Ovary (tissue), 9 donors: ENCODE measurements around the gene NAT10. TPM values are rescaled to one million over a fixed set of nuclear protein-coding genes. Genes with fewer than 3 reads are reported as not detected.

Source experiments
- DNase-seq, 5 donors: peaks; one replicate each; pipeline ENCODE4 v3.0.0-alpha.2; 2019 to 2020
- H3K27ac ChIP-seq, 2 donors: fragments of 200-600 bp; one replicate each; pipeline versions ENCODE4 v1.5.1 to v1.8.0; 2019 to 2022
- H3K27me3 ChIP-seq: fragments of 200-600 bp; one replicate; pipeline ENCODE4 v1.8.0; 2022
- H3K36me3 ChIP-seq: fragments of 200-600 bp; sonication (generic); one replicate; pipeline ENCODE4 v1.5.1; 2019
- H3K4me1 ChIP-seq: one replicate; pipeline ENCODE4 v1.8.1; 2013; ENCODE audit warnings: mild to moderate bottlenecking, moderate library complexity; ENCODE audit not compliant: insufficient read depth
- H3K4me3 ChIP-seq: fragments of 200-600 bp; sonication (generic); one replicate; pipeline ENCODE4 v1.5.1; 2017
- H3K9me3 ChIP-seq, 2 donors: fragments of 200-600 bp in 1 of 2; sonication (generic) in 1 of 2; one replicate each; pipeline versions ENCODE4 v1.5.1 to v1.8.1; 2013 to 2019; ENCODE audit warnings: mild to moderate bottlenecking in 1 of 2, moderate library complexity in 1 of 2
- EP300 ChIP-seq: sonication (generic); formaldehyde crosslinking; IDR thresholded peaks from one replicate; pipeline ENCODE4 v1.6.1; 2017; ENCODE audit warnings: antibody characterized with exemption
- POLR2A ChIP-seq: fragments of 450-650 bp; IDR thresholded peaks from one replicate; pipeline ENCODE4 v1.6.1; 2017; ENCODE audit warnings: antibody characterized with exemption, mild to moderate bottlenecking, moderate library complexity
- WGBS, 3 donors: extraction: QIAGEN DNeasy Blood & Tissue Kit in 1 of 3; methylation state at CpG; one replicate each; pipeline versions ENCODE4 v1.1.5 to v1.1.7; 2013 to 2017; 5-methylcytosine and 5-hydroxymethylcytosine counted together
- intact Hi-C, 4 donors: fragments of 100-400 bp; cut with DNase I; formaldehyde crosslinking; loops; one replicate each; pipeline versions ENCODE4 v1.11.0 to v1.15.1; 2022 to 2023
- polyA plus RNA-seq, 2 donors: library from polyadenylated mRNA; stranded (reverse); fragments of 200-250 nt in 1 of 2; fragments of 350-450 nt in 1 of 2; fragmentation: Illumina TruSeq in 1 of 2; extraction: RNeasy Lipid Tissue Mini Kit (QIAGEN cat#74804) in 1 of 2; gene quantifications; one replicate each; pipeline ENCODE4 v1.2.3, GENCODE V29; 2013 to 2014
- total RNA-seq, 7 donors: library from RNA; depleted of rRNA in 2 of 7; stranded (reverse); fragments of >200 nt in 2 of 7; fragmentation: NEBNext Ultra II Directional in 3 of 7; extraction: Animal tissue kit (Norgen Biotek cat#: 25700) in 3 of 7; gene quantifications; one replicate each; pipeline versions ENCODE4 v1.1.0 to v1.2.4, GENCODE V29; 2016 to 2023
- TF ChIP-seq, protein P1 (sequence below), 3 donors: fragments of 450-650 bp in 2 of 3; fragments of 200-600 bp in 1 of 3; IDR thresholded peaks; one replicate each; pipeline versions ENCODE4 v1.5.1 to v1.8.0; 2016 to 2022; ENCODE audit warnings: antibody characterized with exemption in 3 of 3, mild to moderate bottlenecking in 1 of 3
- donor health status: DM: no; HTN: no; CAD: no; lungs with moderate emphysema.
- donor health status: DM: no; HTN: no; CAD: no.
- donor health status: Bipolar disorder and iron deficiency.
- donor health status: DM: yes; HTN: yes; CAD: no.
- donor health status: DM: no; HTN: no; CAD: no.
- donor health status: DM: yes; HTN: yes; CAD: no.

Gene NAT10
- total and polyA plus RNA-seq, 9 donors: 19.8 to 60.9 (median 49.1) TPM

DNA sequence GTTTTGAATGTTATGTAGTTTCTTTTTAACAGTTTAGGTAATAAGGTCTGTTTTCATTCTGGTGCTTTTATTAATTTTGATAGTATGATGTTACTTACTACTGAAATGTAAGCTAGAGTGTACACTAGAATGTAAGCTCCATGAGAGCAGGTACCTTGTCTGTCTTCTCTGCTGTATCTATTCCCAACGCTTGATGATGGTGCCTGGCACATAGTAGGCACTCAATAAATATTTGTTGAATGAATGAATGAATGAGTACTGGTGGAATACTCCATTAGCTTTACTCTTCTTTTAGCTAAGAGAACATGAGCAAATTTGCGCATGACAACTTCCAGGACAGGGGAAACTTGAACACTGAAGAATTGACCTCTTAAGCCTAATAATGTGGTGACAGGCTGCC is 6.6 kb upstream of the NAT10 start:
- no peaks in the 10 kb centered on the region for H3K36me3 ChIP-seq
- no peak overlapping the region for H3K27ac ChIP-seq

DNA sequence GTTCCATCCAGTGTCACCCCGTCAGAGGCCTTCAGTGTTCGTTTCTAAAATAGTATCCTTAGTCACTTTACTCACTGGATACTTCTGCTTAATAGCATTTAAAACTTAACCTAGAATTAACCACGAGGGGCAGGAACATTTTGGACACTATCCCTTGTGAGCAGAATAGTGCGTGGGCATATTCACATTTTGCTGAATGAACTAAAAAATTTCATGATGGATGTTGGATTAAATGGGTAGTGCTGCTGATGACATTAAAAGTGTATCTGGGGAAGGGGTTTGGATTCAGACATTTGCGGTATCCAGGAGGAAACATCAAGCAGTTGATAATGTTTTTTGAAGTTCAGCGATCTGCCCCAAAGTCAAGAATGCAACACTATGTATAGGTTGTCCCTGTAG is 750 bp upstream of the NAT10 start:
- Histone ChIP-seq H3K36me3 (no peaks in the 10 kb centered on the region), H3K9me3 (no peaks in the 10 kb centered on the region), H3K27me3 (no peaks in the 10 kb centered on the region), H3K27ac (peak overlapping the region; percentile 45 to 85), H3K4me3 (peak overlapping the region; percentile 78), H3K4me1 (peaks cover 4% of the 10 kb centered on the region)
- no peak for DNase-seq
- TF ChIP-seq, protein P1, sequence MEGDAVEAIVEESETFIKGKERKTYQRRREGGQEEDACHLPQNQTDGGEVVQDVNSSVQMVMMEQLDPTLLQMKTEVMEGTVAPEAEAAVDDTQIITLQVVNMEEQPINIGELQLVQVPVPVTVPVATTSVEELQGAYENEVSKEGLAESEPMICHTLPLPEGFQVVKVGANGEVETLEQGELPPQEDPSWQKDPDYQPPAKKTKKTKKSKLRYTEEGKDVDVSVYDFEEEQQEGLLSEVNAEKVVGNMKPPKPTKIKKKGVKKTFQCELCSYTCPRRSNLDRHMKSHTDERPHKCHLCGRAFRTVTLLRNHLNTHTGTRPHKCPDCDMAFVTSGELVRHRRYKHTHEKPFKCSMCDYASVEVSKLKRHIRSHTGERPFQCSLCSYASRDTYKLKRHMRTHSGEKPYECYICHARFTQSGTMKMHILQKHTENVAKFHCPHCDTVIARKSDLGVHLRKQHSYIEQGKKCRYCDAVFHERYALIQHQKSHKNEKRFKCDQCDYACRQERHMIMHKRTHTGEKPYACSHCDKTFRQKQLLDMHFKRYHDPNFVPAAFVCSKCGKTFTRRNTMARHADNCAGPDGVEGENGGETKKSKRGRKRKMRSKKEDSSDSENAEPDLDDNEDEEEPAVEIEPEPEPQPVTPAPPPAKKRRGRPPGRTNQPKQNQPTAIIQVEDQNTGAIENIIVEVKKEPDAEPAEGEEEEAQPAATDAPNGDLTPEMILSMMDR (IDR thresholded peaks at IDR 0.05): no peak
- TF ChIP-seq POLR2A (no peak), EP300 (no peak)
- intact Hi-C loops: loop anchor here (5.0 to 10.0 kb wide), 2 partner anchors 50 to 52 kb away; partner anchors contain the start of gene CAPRIN1 (in 4 of the 4)
- 7 to 15% (median 9%) methylated on average over 6 of the region's 6 CpGs for WGBS, 3 donors

More for the DNA sequence above, 6.6 kb upstream of the NAT10 start:
- no peaks in the 10 kb centered on the region for H3K9me3 ChIP-seq
- H3K4me3 ChIP-seq: no peak overlapping the region
- no peak for DNase-seq
- TF ChIP-seq EP300: no peak
- TF ChIP-seq, protein P1 (IDR thresholded peaks at IDR 0.05): no peak
- no peak for TF ChIP-seq POLR2A
- no peaks in the 10 kb centered on the region for H3K27me3 ChIP-seq
- intact Hi-C loops: no loop called here
- H3K4me1 ChIP-seq: no peaks in the 10 kb centered on the region
- WGBS, 3 donors: 91 to 97% (median 92%) methylated on average over 2 of the region's 2 CpGs

DNA sequence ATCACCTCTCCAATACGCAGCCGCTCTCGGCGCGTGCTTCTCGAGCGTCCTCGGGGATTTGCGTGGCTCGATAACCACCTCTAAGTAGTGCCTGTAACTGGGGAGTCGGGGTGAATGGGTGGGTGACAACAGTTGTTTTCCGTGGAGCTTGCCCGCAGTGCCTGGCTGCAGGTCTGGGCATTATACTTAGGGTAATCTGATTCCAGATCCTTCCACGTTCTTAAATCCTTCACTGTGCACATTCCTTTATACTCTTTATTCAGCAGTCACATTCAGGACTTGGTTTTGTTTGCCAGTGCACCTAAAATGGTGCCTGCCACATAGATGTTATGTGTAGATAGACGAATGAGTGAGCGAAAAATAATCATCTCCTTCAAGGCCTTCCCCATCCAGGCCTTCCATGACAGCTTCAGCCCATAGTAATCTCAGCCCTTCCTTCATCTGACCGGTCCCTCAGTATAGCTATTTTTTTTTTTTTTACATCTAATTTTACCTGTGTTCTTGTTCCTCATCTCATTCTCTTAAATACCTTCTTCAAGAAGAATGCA is 602 bp downstream of the NAT10 start:
- H3K27ac ChIP-seq: peak overlapping the region in 1 of 2 donors; percentile 85
- 1% methylated on average over 17 of the region's 17 CpGs for WGBS, 3 donors
- H3K4me3 ChIP-seq: peak overlapping the region; percentile 78
- TF ChIP-seq POLR2A (no peak), EP300 (no peak)
- TF ChIP-seq, protein P1 (IDR thresholded peaks at IDR 0.05): no peak
- H3K4me1 ChIP-seq: peaks cover 4% of the 10 kb centered on the region
- H3K9me3 ChIP-seq: no peaks in the 10 kb centered on the region
- no peaks in the 10 kb centered on the region for H3K36me3 ChIP-seq
- no peaks in the 10 kb centered on the region for H3K27me3 ChIP-seq
- no peak for DNase-seq
- intact Hi-C loops: loop anchor here (5.0 to 10.0 kb wide), 2 partner anchors 51 to 54 kb away; partner anchors contain the start of gene CAPRIN1 (in 4 of the 4)

DNA sequence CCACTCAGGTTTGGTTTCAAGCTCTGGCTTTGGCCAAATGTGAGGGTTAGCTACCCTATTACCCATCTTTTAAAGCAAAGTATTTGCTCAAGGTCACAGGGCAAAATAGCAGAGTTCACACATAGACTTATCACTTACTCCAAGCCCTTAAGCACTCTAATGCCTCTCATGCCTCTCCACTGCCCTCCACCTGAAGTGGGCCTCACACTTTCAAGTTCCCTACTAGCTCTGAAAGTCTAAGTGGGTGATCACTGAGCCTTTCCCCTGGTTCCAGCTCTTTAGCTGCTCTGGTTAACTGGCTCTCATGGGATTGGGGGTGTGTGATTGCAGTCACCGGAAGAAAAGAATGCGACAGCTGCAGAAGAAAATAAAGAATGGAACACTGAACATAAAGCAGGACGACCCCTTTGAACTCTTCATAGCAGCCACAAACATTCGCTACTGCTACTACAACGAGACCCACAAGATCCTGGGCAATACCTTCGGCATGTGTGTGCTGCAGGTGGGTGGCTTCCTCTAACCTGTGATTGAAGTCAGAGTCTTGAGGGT is 6.4 kb downstream of the NAT10 start:
- Histone ChIP-seq H3K9me3 (no peaks in the 10 kb centered on the region), H3K36me3 (no peaks in the 10 kb centered on the region), H3K4me1 (peaks cover 2% of the 10 kb centered on the region), H3K4me3 (no peak overlapping the region), H3K27me3 (no peaks in the 10 kb centered on the region), H3K27ac (no peak overlapping the region)
- no peak for TF ChIP-seq EP300
- TF ChIP-seq, protein P1 (IDR thresholded peaks at IDR 0.05): no peak
- TF ChIP-seq POLR2A: no peak
- intact Hi-C loops: no loop called here
- 91 to 95% (median 91%) methylated on average over 6 of the region's 6 CpGs for WGBS, 3 donors
- no peak for DNase-seq
